Fibroblast of gingiva (primary cell): ENCODE measurements around the gene TRIP11.
"Not testable (repeated sequence)": the region's sequence is repeated elsewhere in the genome, so short reads cannot be mapped to it uniquely, and the experiment has no call there.

Experiments used
- DNase-seq: peaks from one replicate; pipeline ENCODE4 v3.0.0-alpha.2; 2011; ENCODE audit warnings: low read depth

Gene TRIP11

DNA sequence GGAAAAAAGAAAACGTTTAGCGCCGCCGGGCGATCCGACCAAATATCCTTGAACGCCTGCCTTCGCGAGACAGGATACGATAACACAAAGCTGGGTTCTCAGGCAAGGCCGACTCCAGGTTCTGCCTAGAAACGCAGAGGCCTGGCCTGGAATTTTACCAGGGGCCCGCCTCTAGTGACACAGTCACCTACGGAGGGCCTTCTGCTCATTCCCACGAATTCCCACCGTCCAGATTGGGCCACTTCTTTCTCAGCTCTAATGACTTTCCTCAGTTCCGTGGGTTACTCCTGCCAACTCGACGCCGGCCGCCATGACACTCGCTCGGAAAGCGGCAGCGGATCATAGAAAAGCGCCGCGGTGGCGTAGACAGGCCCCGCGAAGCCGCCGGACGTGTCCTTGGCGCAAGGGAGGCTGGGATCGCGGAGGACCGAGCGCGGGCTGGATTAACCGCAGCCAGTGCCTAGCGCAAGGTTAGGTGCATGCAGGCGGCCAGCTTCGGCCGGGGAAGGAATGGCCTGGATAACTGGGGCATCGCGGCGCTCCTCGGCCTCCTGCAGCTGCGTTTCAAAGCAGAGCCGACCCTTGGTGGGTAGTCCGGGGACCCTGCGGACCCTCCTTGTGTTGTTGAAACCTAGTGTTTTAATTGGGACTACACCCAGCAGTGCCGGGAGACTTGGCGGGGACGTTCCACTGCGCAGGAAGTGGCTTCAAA lies at the start of gene TRIP11:
TSS of gene TRIP11 (minus strand) at position 341 of the 712 bp plus-strand sequence. CDS start 374 bp downstream, outside the sequence.
- peak; percentile 93 for DNase-seq

DNA sequence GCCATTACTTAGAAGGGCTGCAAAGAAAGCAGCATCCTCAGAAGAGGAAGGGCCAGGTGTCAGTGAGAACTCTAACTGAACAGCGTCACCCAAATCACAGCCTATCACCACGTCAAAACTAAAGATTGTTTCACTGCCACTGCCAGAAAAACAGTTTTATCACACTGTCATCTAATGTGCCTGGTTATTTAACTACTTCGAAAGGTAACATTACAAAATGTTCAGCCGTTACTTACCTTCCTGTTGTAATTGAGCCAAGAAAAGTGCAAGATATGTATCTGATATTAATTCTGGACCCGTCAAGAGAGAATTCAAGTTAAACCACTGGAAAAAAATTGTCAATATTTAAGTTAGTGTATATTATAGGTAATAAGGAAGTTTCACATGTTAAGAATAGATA lies 48.6 kb upstream of the TRIP11 start:
- DNase-seq = no peak

DNA sequence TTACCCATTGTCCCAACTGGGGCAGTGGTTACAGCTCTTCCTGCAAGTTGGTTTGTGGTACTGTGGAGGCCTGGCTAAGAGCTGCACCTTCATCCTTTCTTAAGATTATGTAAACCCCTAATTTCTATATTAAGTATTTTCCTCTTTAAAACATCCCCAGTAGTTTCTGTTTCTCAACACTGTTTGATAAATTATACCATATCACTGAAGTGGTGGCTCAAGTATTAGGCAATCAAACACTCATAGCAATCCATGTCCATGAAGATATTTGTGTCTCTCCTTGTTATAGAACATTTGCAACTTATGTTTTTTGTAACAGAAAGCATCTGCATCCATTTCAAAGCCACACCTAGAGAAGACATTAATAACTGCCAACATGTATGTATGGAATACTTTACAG lies 34.7 kb upstream of the TRIP11 start:
- DNase-seq = peak; percentile 4

DNA sequence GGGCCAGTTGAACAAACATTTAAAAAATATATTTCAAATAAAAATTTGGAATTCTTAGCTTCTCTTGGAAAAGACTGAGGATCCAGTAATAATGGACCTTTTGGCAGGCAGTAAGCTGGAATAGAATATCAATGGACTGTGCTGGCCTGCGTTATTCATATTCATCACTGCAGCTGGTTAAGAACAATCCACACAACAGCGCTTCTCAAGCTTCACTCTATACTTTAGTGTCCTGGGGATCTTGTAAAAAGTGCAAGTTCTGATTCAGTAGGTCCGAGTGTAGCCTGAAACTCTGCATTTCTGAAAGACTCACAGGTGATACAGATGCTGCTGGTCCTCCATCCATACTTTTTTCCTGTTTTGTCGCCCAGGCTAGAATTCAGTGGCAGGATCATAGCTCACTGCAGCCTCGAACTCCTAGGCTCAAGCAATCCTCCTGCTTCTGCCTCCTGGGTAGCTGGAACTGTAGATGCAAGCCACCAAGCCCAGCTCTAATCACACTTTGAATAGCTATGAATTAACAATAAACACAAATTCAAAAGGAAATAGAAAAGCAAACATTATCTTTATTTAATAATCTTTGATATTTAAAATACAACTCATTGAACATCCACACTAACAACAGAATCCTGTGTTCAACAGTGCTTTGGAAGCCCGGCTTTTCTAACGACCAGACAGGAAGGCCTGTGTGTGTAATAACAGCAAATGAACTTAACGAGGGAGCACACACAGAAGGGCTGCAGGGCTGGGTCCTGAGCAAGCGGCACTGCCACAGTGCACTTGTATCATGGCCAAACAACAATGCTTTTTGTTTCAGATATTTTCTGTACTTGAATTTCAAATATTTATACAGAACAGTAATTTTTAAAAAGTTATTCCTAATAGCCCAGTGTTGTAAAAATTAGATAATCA lies 18.4 kb upstream of the TRIP11 start:
- DNase-seq = no peak

DNA sequence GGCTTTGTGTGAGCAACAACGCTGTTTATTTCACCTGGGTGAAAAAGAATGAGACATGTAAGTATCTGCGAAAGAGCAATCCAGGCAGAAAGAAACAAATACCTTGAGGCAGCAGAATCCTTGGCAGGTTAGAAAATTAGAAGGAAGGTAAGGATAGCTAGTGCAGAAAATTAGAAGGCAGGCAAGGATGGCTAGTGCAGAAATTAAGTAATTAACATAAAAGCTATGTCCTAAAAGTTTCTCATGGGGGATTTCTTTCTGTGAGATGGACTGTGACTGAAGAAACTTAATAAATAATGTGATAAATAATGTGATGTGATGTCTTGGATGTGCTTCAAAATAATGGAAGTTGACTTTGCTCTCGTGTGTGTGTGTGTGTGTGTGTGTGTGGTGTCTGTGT lies 9.9 kb upstream of the TRIP11 start:
- no peak for DNase-seq

DNA sequence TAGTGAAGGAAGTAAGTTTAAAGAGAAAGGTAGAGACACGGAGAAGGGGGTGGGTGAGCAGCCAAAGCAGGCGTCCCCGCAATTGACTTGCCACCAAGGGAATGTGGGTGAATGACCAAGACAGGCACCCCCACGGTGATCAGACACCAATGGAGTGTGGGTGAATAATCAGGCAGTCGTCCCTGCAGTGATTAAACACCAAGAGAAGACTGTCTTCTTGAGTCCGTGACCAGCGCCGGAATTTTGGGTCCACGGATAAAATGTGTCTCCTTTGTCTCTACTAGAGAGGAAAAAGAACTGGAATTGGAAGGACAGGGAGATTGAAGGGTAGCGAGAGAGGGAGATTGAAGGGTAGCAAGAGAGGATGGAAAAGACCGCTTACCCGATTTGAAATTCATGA lies 9.4 kb upstream of the TRIP11 start:
- DNase-seq = not testable (repeated sequence)

DNA sequence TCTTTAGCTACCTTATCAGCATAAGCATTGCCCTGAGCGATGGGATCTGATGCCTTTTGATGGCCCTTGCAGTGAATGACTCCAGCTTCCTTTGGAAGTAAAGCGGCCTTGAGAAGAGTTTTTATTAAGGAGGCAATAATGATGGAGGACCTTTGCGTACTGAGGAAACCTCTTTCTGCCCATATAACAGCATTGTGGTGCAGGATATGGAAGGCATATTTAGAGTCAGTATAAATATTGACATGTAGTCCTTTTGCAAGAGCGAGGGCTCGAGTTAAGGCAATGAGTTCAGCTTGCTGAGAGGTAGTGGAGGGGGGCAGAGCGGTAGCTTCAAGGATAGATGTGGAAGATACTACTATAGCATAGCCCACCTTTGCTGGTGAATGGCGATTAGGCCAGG lies 6.0 kb upstream of the TRIP11 start:
- not testable (repeated sequence) for DNase-seq

DNA sequence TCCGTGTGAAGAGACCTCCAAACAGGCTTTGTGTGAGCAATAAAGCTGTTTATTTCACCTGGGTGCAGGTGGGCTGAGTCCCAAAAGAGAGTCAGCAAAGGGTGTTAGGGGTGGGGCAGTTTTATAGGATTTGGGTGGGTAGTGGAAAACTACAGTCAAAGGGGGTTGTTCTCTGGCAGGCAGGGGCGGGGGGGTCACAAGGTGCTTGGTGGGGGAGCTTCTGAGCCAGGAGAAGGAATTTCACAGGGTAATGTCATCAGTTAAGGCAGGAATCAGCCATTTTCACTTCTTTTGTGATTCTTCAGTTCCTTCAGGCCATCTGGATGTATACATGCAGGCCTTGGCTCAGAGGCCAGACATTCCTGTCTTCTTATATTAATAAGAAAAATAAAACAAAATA lies 1.9 kb upstream of the TRIP11 start:
- DNase-seq = not testable (repeated sequence)

DNA sequence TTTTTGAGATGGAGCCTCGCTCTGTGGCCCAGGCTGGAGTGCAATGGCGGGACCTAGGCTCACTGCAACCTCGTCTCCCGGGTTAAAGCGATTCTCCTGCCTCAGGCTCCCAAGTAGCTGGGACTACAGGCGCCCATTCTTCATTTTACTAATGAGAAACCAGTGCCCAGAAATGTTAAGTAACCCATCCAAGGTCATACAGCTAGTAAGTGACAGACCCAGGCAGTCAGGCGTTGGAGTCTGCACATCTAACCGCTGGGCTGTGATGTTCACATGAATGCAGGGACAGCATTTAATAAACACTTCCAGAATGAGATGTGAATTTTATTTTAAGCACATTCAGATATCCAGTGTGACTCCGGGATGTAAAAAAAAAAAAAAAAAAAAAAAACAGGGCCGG lies 1.3 kb upstream of the TRIP11 start:
- DNase-seq = no peak

DNA sequence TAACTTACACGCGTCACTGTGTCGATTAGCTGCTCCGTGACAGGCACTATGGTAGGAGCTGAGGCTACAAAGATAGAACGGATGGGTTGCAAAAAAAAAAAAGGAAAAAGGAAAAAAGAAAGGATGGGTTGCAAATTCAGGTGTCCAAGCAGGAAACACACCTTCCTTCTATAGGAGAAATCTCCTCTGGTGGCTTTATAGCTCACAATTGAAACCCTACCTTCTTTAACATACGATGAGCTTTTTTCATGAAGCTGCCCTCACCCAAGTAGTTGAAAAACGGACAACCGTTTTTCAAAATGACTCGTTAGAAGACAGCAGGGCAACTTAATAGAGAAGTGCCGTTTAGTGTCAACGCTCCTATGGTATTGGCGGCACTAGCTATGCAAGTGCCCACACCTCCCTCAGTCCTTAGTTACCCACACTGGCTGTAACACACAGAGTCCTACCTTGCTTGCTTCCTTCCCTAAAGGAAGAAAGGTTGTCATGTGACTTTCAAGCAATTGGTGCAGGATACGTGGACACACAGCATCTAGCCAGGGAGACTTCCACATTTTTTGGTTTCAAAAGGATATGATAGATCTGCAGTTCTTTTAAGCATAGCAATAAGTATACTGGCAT lies 682 bp upstream of the TRIP11 start:
- peak; percentile 8 for DNase-seq

DNA sequence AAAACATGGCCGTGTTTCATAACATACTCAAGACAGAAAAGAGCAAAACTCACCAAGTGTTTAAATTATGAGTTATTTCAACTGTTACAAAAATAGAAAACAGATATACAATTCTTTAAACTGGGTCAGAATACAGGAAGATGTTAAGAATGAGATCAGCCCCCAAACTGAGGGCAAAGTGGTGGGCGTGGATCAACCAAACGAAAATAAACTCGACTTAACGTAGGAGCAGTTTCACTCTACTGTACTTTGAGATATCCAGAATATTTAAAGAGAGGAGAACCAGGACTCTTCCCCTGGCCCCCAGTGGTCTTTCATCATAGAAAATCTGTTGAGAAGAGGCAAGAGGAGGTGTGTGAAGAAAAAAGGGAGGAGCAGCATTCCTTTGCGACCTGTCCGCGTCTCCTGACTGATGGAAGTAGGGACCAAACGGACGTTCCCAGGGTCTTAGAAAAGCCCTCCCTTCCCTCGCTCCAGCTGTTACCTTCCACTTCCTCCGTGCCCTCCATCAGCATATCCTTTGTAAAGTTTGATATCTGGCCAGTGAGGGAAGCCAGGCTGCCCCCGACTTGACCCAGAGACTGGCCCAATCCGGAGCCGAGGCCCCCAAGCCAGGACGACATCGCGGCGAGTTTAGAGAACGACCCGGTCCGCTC lies 668 bp downstream of the TRIP11 start:
- DNase-seq = no peak

DNA sequence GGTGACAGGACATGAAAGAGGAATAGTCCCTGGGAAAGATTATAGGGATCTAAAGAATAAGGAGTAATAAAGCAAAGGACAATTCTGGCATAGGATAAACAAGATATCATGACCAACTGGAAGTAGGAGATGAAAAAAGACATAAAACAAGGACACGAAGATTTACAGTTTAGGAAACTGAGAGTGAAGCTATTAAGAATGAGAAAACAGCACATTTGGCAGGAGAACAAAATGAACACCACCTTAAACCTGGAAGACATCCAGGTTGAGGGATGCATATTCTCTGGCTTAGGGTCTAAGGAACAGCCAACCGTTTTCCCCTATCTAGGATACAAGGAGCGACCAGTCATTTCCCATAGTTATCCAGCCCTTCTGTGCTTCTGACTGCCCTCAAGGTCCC lies 1.9 kb downstream of the TRIP11 start:
- DNase-seq = no peak

DNA sequence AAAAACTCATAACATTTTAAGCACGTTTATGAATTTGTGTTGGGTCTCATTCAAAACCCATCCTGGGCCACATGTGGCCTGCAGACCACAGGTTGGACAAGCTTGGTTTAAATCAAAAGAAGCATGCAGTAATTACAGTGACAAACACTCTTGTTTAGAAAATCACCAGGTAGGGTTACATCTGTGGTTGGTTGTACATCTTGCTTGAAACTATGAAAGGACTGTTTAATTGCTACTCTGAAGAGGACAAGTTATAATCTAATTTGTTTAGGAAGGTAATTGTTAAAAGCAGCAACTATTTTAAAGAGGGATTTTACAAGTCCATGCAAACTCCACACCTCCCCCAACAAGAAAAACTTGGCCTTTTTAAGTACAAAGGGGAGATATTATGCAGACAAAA lies 4.0 kb downstream of the TRIP11 start:
- DNase-seq = no peak

DNA sequence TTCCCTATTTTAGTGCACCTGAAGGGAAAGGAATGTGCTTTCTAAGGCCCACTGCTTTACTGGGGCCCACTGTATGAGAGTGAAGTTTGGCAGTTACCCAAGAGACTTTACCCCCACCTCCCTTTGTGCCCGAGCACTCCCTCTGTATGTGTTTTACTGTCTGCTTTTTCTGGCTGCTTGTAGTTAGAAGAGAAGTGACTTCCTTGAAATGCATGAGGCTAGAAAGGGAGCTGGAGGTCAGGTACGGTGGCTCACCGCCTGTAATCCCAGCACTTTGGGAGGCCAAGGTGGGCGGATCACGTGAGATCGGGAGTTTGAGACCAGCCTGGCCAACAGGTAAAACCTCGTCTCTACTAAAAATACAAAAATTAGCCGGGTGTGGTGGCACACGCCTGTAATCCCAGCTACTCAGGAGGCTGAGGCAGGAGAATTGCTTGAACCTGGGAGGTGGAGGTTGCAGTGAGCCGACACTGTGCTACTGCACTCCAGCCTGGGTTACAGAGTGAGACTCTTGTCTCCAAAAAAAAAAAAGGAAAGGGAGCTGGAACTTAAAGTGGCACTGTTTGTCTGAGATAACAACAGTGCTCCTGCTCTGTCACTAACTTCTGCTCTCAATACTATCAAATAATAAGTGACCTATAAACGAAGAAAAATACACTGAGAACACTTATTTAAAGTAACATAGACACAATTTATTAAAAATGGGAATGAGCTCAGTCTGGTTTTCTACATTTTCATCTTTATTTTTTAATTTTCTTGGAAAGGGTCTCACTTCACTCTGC lies 5.8 kb downstream of the TRIP11 start:
- DNase-seq = no peak

DNA sequence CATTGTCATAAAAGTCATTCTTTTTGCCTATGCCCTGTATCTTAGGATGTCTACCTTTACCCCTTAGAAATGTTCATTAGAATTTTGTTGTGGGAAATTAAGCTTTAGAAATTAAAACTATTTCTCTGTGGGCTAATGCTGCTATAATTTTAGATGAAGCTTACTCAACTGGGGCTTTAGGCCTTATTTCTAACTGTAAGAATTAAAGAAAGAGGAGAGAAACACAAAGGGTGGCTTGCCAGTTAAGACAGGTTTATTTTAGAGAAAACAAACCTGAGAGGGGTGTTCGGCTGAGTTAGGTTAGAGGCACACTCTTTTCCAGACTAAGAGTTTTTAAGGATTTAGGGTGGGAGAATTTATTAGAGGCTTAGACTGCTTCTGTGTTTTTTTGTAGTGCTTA lies 6.4 kb downstream of the TRIP11 start:
- DNase-seq = no peak

DNA sequence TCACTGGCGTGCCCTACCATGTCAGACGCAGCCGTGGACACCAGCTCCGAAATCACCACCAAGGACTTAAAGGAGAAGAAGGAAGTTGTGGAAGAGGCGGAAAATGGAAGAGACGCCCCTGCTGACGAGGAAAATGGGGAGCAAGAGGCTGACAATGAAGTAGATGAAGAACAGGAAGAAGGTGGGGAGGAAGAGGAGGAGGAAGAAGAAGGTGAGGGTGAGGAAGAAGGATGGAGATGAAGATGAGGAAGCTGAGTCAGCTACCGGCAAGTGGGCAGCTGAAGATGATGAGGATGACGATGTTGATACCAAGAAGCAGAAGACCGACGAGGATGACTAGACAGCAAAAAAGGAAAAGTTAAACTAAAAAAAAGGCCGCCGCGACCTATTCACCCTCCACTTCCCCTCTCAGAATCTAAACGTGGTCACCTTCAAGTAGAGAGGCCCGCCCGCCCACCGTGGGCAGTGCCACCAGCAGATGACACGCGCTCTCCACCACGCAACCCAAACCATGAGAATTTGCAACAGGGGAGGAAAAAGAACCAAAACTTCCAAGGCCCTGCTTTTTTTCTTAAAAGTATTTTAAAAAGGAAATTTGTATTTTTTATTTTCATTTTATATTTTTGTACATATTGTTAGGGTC lies 13.2 kb downstream of the TRIP11 start:
- DNase-seq = no peak

DNA sequence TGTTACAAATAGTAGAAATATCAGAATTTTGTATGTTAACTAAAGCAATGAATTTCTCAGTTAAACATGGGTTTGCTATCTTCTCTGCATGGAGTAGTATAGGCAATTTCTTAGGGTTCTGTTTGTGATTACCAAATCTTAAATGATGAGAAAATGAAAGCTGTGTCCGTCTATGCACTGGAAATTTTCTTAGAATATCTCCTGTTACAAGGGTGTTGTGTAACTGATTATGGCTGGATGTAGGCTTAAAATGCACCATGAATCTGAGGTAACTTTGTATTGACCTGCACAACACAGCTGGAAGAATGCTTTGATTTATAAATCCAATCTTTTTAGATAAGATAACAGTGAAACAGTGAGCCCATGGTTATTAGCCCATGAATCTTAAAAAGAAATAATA lies 17.8 kb downstream of the TRIP11 start:
- DNase-seq = peak; percentile 8

DNA sequence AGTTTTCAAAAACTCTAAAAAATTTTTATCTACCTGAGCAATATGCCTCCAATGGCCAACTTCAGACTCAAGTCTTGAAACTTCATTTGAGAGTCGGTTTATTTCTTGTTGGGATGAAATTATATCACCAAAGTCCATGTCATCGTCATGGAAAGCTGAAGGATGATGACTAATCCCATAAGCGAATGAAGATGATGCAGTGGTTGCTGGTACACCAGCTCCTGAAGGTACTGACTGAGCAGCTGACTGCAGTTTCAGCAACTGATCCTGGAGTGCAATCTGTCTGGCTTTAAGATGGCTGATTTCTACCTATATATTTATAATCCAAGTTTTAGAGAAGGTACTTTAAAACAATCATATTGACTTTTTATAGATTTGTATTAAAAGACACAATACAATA lies 18.3 kb downstream of the TRIP11 start:
- DNase-seq = no peak

DNA sequence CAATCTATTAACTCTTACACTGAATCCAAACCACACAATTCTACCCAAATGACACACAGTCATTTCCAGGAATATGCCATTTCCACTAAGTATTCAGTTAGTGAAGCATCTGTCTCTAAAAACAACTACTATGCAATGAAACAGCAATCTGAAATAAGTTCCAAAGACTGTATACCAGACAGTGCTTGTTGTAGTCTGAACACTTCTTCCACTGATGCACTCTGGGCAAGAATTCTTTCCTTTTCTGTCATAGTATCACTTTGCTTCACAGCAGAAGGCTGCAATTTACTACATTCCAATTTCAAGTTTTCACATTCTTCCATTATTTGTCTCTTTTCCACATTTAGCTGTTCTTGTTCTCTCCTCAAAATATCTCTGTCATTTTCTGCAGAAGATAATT lies 25.8 kb downstream of the TRIP11 start:
- DNase-seq = no peak

DNA sequence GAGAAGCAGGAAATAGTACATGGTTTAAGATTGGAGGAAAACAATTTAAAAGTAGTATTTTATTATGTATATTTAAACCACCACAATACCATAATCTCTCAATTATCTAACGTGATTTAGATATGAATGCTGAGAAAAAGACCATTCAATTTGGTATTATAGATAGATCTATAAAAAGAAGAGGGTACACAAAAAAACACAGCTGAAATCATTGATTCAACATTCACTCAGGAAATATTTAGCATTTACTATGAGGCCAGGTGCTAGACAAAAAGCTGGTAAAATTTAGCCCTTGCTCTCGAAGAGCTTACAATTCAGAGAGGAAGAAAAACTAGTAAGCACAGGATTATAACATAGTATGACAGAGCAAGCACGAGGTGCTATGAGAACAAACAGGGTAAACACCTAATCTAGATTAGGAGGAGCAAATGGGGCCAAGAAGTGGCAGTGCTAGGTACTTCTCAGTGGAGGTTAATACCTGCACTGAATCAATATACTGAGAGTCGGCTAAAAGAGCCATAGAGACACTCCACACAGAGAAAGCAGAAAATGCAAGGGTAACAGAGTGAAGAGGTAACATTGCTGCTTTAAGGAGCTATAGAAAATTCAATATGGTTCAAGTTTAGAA lies 27.6 kb downstream of the TRIP11 start:
- no peak for DNase-seq

DNA sequence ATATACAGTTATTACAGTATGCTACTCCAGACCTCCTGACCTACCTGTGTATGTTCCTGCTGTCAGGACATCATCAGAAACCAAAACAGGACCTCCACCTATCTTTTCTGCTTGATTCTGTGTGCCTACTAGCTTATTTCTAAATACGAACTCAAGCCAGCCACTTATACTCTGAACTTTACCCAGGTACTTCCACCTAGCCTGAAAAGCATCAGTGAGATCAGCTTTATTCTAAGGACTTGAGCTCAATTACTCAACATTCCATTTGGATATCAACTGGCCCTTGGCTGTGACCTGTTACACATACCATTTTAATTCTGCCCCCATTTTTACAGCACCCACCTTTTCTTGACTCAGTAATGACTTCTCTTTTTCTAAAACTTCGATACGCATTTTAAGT lies 29.2 kb downstream of the TRIP11 start:
- DNase-seq = no peak
